KMS-11 (cell line): Measurements from ENCODE around the gene TMEM121.
"Not testable (repeated sequence)": the region's sequence is repeated elsewhere in the genome, so short reads cannot be mapped to it uniquely, and the experiment has no call there.

Experiments used
- H2AFZ ChIP-seq: fragments of 200-600 bp; sonication (generic); 2 replicates; pipeline ENCODE4 v1.6.1; 2016; ENCODE audit warnings: antibody characterized with exemption, mixed run types, low read depth
- H3K27ac ChIP-seq: fragments of 200-600 bp; sonication (generic); 2 replicates; pipeline ENCODE4 v1.6.1; 2016; ENCODE audit warnings: mild to moderate bottlenecking, mixed run types
- H3K27me3 ChIP-seq: fragments of 200-600 bp; sonication (generic); 2 replicates; pipeline ENCODE4 v1.6.1; 2017; ENCODE audit warnings: mild to moderate bottlenecking, low read depth, mixed run types, moderate library complexity; ENCODE audit not compliant: insufficient read depth
- H3K36me3 ChIP-seq: fragments of 200-600 bp; sonication (generic); 2 replicates; pipeline ENCODE4 v1.6.1; 2017; ENCODE audit warnings: mild to moderate bottlenecking, mixed run types; ENCODE audit not compliant: insufficient read depth
- H3K4me1 ChIP-seq: fragments of 200-600 bp; sonication (generic); 2 replicates; pipeline ENCODE4 v1.6.1; 2016; ENCODE audit warnings: mild to moderate bottlenecking, low read depth, mixed run types; ENCODE audit not compliant: poor library complexity, severe bottlenecking
- H3K4me2 ChIP-seq: fragments of 200-600 bp; sonication (generic); 2 replicates; pipeline ENCODE4 v1.7.0; 2016; ENCODE audit warnings: mild to moderate bottlenecking, mixed run types
- H3K4me3 ChIP-seq: fragments of 200-600 bp; sonication (generic); IDR thresholded peaks from 2 replicates; pipeline ENCODE4 v1.6.1; 2017; ENCODE audit warnings: low read depth, low read length, mixed read lengths; ENCODE audit not compliant: insufficient read depth
- H3K79me2 ChIP-seq: fragments of 200-600 bp; sonication (generic); 2 replicates; pipeline ENCODE4 v1.6.1; 2016; ENCODE audit warnings: low read depth, mixed run types; ENCODE audit not compliant: insufficient read depth
- H3K9ac ChIP-seq: fragments of 200-600 bp; sonication (generic); 2 replicates; pipeline ENCODE4 v1.6.1; 2016; ENCODE audit warnings: mild to moderate bottlenecking, mixed run types
- H4K20me1 ChIP-seq: fragments of 200-600 bp; sonication (generic); 2 replicates; pipeline ENCODE4 v1.6.1; 2016; ENCODE audit warnings: mild to moderate bottlenecking, mixed run types; ENCODE audit not compliant: insufficient read depth
- TF ChIP-seq, protein P1 (sequence below): fragments of 200-600 bp; sonication (generic); conservative IDR thresholded peaks from 2 replicates; pipeline ENCODE4 v1.6.1; 2017; ENCODE audit warnings: low read depth, mild to moderate bottlenecking, antibody characterized with exemption, low read length, moderate library complexity, mixed read lengths

The TMEM121 gene

DNA sequence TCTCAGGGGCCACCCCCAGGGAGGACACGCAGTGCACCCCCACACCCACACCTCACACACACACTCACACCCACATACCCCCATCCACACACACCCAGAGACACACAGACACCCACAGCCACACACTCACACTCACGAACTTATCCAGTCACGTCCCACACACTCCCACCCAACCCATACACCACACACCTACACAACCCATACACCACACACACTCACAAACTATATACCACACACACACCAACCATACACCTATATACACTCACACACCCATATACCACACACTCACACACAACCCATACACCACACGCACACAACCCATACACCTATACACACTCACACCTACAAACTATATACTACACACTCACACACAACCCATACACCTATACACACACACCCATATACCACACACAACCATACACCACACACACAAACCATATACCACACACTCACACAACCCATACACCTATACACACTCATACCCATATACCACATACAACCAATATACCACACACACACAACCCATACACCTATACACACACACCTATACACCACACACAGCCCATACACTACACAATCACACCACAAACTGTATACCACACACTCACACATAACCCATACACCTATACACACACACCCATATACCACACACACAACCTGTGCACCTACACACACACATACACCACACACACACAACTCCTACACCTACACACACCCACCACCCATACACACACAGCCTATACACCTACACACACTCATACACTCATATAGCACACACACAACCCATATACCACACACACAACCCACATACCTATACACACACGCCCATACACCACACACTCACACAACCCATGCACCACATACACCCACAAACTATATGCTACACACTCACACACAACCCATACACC lies 42.7 kb downstream of the TMEM121 start:
- Histone ChIP-seq H3K36me3 (no peaks in the 10 kb centered on the region), H4K20me1 (no peaks in the 10 kb centered on the region), H3K79me2 (peaks cover 15% of the 10 kb centered on the region; the same call in 1 of the 2 replicates), H3K27me3 (no peaks in the 10 kb centered on the region), H3K9ac (peak overlapping the region; percentile 8; the same call in 1 of the 2 replicates), H3K27ac (peak overlapping the region; percentile 88), H2AFZ (no peak overlapping the region), H3K4me3 (no peak overlapping the region), H3K4me1 (peaks cover 67% of the 10 kb centered on the region), H3K4me2 (peak overlapping the region; percentile 31)
- TF ChIP-seq, protein P1, sequence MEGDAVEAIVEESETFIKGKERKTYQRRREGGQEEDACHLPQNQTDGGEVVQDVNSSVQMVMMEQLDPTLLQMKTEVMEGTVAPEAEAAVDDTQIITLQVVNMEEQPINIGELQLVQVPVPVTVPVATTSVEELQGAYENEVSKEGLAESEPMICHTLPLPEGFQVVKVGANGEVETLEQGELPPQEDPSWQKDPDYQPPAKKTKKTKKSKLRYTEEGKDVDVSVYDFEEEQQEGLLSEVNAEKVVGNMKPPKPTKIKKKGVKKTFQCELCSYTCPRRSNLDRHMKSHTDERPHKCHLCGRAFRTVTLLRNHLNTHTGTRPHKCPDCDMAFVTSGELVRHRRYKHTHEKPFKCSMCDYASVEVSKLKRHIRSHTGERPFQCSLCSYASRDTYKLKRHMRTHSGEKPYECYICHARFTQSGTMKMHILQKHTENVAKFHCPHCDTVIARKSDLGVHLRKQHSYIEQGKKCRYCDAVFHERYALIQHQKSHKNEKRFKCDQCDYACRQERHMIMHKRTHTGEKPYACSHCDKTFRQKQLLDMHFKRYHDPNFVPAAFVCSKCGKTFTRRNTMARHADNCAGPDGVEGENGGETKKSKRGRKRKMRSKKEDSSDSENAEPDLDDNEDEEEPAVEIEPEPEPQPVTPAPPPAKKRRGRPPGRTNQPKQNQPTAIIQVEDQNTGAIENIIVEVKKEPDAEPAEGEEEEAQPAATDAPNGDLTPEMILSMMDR, result no peak

DNA sequence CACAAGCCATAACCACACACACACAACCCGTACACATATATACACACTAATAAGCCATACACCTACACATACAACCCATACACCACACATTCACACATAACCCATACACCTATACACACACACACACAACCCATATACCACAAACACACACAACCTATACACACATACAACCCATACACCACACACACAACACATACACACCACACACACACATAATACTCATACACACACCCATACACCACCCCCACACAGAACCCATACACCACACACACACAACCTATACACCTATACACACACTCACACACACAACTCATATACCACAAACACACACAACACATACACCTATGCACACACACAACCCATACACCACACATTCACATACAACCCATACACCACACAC lies 44.1 kb downstream of the TMEM121 start:
- H3K4me1 ChIP-seq, result peaks cover 65% of the 10 kb centered on the region
- H3K27ac ChIP-seq, result peak overlapping the region; percentile 88
- no peak overlapping the region for H2AFZ ChIP-seq
- H3K9ac ChIP-seq, result peak overlapping the region; percentile 42; the same call in 1 of the 2 replicates
- TF ChIP-seq, protein P1, result no peak
- H3K4me2 ChIP-seq, result peak overlapping the region; percentile 31; the same call in 1 of the 2 replicates
- no peaks in the 10 kb centered on the region for H4K20me1 ChIP-seq
- peaks cover 15% of the 10 kb centered on the region; the same call in 1 of the 2 replicates for H3K79me2 ChIP-seq
- no peaks in the 10 kb centered on the region for H3K27me3 ChIP-seq
- H3K4me3 ChIP-seq, result no peak overlapping the region
- H3K36me3 ChIP-seq, result no peaks in the 10 kb centered on the region

DNA sequence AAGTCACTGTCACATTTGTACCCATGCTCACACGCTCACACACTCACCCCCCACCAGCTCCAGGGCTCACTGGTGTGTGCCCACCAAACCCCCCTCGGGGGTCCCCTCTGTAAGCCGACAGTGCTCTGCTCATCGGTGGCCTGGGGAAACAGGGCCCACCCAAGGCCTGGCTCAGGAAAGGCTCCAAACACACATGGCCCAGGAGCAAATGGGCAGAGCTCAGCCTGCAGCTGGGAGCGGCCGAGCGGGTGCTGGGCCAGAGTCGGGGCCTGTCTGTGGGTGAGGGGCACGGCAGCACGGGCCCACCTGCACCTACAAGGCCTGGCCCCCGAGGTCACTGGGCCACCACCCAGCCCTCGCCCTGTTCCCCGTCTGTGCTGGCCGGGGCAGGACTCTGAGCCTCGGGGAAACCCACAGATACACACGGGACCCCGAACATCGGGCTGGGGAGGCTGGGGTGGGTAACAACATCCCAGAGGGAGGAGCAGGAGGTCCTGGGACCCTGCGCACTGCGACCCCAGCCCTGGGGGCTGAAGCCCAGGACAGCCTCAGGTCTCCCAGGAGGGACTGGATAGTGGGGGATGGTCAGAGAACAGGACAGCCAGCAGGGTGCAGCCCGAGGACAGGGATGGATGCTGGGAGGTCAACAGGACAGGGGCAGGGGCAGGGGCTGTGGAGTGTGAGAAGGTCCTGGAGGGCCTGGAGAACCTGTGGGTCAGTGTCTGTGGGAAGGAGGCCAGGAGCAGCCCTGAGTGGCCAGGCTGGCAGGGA lies 45.0 kb downstream of the TMEM121 start:
- Histone ChIP-seq H3K4me1 (peaks cover 69% of the 10 kb centered on the region), H3K79me2 (peaks cover 15% of the 10 kb centered on the region; the same call in 1 of the 2 replicates), H3K27ac (peak overlapping the region; percentile 88)
- not testable (repeated sequence) for H3K27me3 ChIP-seq, H3K9ac ChIP-seq, H4K20me1 ChIP-seq, H3K4me2 ChIP-seq, H3K36me3 ChIP-seq, H2AFZ ChIP-seq, H3K4me3 ChIP-seq

DNA sequence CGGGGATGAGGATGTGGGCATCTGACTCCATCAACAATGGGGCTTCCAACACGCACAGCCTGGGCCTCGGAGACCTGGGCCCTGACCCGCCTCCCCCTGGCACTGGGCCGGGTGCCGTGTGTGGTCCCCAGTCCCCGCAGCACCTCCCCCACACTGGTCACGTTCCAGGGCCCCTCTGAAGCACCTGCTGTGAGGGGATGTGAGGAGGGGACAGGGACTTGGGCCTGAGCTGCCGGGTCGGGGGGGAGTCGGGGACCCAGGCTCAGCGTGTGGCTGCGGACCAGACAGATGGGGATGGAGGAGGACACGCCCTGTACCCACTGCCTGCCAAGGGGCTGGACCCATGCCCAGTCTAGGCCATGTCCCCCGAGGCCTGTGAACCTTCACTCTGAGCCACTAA lies 45.7 kb downstream of the TMEM121 start:
- not testable (repeated sequence) for H3K36me3 ChIP-seq, H3K27me3 ChIP-seq, H3K27ac ChIP-seq, H2AFZ ChIP-seq, H3K4me3 ChIP-seq, H3K4me2 ChIP-seq, H4K20me1 ChIP-seq, H3K9ac ChIP-seq
- Histone ChIP-seq H3K79me2 (peaks cover 22% of the 10 kb centered on the region), H3K4me1 (peaks cover 71% of the 10 kb centered on the region)

- Histone ChIP-seq H3K4me1 (peaks cover 70% of the 10 kb centered on the region), H3K9ac (peak overlapping the region; percentile 30; the same call in 1 of the 2 replicates), H3K79me2 (peaks cover 30% of the 10 kb centered on the region), H3K27ac (peak overlapping the region; percentile 86)
- H3K4me2 ChIP-seq, H3K36me3 ChIP-seq, H2AFZ ChIP-seq, H3K27me3 ChIP-seq, H4K20me1 ChIP-seq, H3K4me3 ChIP-seq: not testable (repeated sequence)
Observed at GRCh38 chr14:105573841-105574240, 47.5 kb downstream of the TMEM121 start.

- H3K79me2 ChIP-seq, result peaks cover 25% of the 10 kb centered on the region
- peak overlapping the region; percentile 86 for H3K27ac ChIP-seq
- not testable (repeated sequence) for H3K4me2 ChIP-seq, H4K20me1 ChIP-seq, H3K4me3 ChIP-seq, H3K27me3 ChIP-seq, H3K9ac ChIP-seq, H3K36me3 ChIP-seq, H2AFZ ChIP-seq
- peaks cover 64% of the 10 kb centered on the region for H3K4me1 ChIP-seq
Observed at GRCh38 chr14:105574411-105574810, 48.0 kb downstream of the TMEM121 start.

GRCh38 chr14:105575016-105575700 lies 48.8 kb downstream of the TMEM121 start:
- H2AFZ ChIP-seq, H3K4me3 ChIP-seq, H3K4me2 ChIP-seq, H3K27me3 ChIP-seq, H3K36me3 ChIP-seq, H4K20me1 ChIP-seq: not testable (repeated sequence)
- Histone ChIP-seq H3K79me2 (peaks cover 18% of the 10 kb centered on the region), H3K4me1 (peaks cover 57% of the 10 kb centered on the region), H3K27ac (peak overlapping the region; percentile 69), H3K9ac (peak overlapping the region; percentile 41; the same call in 1 of the 2 replicates)
